HFF-Myc (cell line): ENCODE results near the gene DNAH9.
"Not testable (repeated sequence)": the region's sequence is repeated elsewhere in the genome, so short reads cannot be mapped to it uniquely, and the experiment has no call there.

Experiments used
- DNase-seq: peaks from one replicate; pipeline ENCODE4 v3.0.0-alpha.2; 2011; ENCODE audit warnings: low read depth; ENCODE audit errors: extremely low read depth
- H3K4me3 ChIP-seq: replicated peaks from 2 replicates; pipeline ENCODE4 v1.5.1; 2011; ENCODE audit warnings: low read depth, mild to moderate bottlenecking, control low read depth, low read length
- CTCF ChIP-seq: IDR thresholded peaks from 2 replicates; pipeline ENCODE4 v1.5.1; 2012; ENCODE audit warnings: mild to moderate bottlenecking, low read depth, low read length, control low read depth; ENCODE audit errors: missing control alignments

The DNAH9 gene

GRCh38 chr17:11950771-11951519 is 352.7 kb downstream of the DNAH9 start:
- no peak for DNase-seq
- no peak overlapping the region for H3K4me3 ChIP-seq
- no peak for TF ChIP-seq CTCF

GRCh38 chr17:11952610-11953009 is 354.3 kb downstream of the DNAH9 start:
- no peak for TF ChIP-seq CTCF
- H3K4me3 ChIP-seq, result no peak overlapping the region
- no peak for DNase-seq

- DNase-seq, result no peak
- no peak for TF ChIP-seq CTCF
- H3K4me3 ChIP-seq, result no peak overlapping the region
Observed at GRCh38 chr17:11953924-11954323, 355.7 kb downstream of the DNAH9 start.

GRCh38 chr17:11954936-11955335 is 356.7 kb downstream of the DNAH9 start:
- TF ChIP-seq CTCF, result no peak
- H3K4me3 ChIP-seq, result no peak overlapping the region
- no peak for DNase-seq

GRCh38 chr17:11969565-11969964 is 371.3 kb downstream of the DNAH9 start:
- DNase-seq, result no peak
- TF ChIP-seq CTCF, result no peak

GRCh38 chr17:11972741-11973140 is 374.5 kb downstream of the DNAH9 start:
- H3K4me3 ChIP-seq, DNase-seq: not testable (repeated sequence)

More at GRCh38 chr17:11969565-11969964, 371.3 kb downstream of the DNAH9 start:
- no peak overlapping the region for H3K4me3 ChIP-seq

- TF ChIP-seq CTCF, result no peak
- no peak overlapping the region for H3K4me3 ChIP-seq
- no peak for DNase-seq
Observed at GRCh38 chr17:11979795-11980194, 381.5 kb downstream of the DNAH9 start.
